GM12873 (cell line): ENCODE measurements around the gene AGAP1.

Source experiments
- CTCF ChIP-seq: IDR thresholded peaks from 2 replicates; pipeline ENCODE4 v1.5.1; 2012; ENCODE audit warnings: low read depth, mild to moderate bottlenecking, moderate library complexity, low read length, control low read depth; ENCODE audit not compliant: insufficient read depth; ENCODE audit errors: missing control alignments

Gene AGAP1

GRCh38 chr2:235660484-235661082 lies 166.7 kb downstream of the AGAP1 start:
- no peak for TF ChIP-seq CTCF

GRCh38 chr2:235661167-235661937 lies 167.5 kb downstream of the AGAP1 start:
- no peak for TF ChIP-seq CTCF

GRCh38 chr2:235661952-235662351 lies 168.1 kb downstream of the AGAP1 start:
- TF ChIP-seq CTCF: no peak

- no peak for TF ChIP-seq CTCF
These were observed 170.0 kb downstream of the AGAP1 start for GRCh38 chr2:235663875-235664274.

GRCh38 chr2:235665661-235666212 lies 171.9 kb downstream of the AGAP1 start:
- TF ChIP-seq CTCF: no peak

GRCh38 chr2:235666213-235666781 lies 172.5 kb downstream of the AGAP1 start:
- TF ChIP-seq CTCF: no peak

- no peak for TF ChIP-seq CTCF
These were observed 174.9 kb downstream of the AGAP1 start for GRCh38 chr2:235668782-235669181.
